K562 (cell line): Measurements from ENCODE around the gene DIAPH1. TPM values are rescaled to one million over a fixed set of nuclear protein-coding genes. Genes with fewer than 3 reads are reported as not detected.
A peak's percentile ranks its signal among the peaks of the same experiment; 100 is the strongest.

Experiments used
- CXXC5 ChIP-seq: fragments of 250-450 bp; sonication (Bioruptor Pico); IDR thresholded peaks from 2 replicates; pipeline ENCODE4 v1.8.0; 2022; ENCODE audit warnings: inconsistent platforms, mild to moderate bottlenecking, moderate library complexity
- MTF1 ChIP-seq: fragments of 250-450 bp; sonication (Bioruptor Pico); IDR thresholded peaks from 2 replicates; pipeline ENCODE4 v1.9.0; 2021; ENCODE audit warnings: moderate library complexity, mild to moderate bottlenecking, inconsistent platforms, borderline replicate concordance
- PHB2 ChIP-seq: fragments of 450-650 bp; IDR thresholded peaks from 2 replicates; pipeline ENCODE4 v1.6.1; 2017; ENCODE audit warnings: low read depth
- RCOR1 ChIP-seq, 2 experiments: IDR thresholded peaks; 2 replicates each; pipeline ENCODE4 v1.6.1; 2012; ENCODE audit warnings: low read depth in 2 of 2, low read length in 2 of 2, borderline replicate concordance in 1 of 2, improper control_type of control experiment in 1 of 2
- SMC3 ChIP-seq: conservative IDR thresholded peaks from 2 replicates; pipeline ENCODE4 v1.6.1; 2011; ENCODE audit warnings: low read depth, low read length, improper control_type of control experiment; ENCODE audit not compliant: insufficient read depth
- TFAM ChIP-seq: fragments of 250-450 bp; sonication (Bioruptor Pico); conservative IDR thresholded peaks from 2 replicates; pipeline ENCODE4 v1.5.0; 2021; ENCODE audit warnings: mild to moderate bottlenecking, moderate library complexity
- U2AF1 ChIP-seq: fragments of 200-400 bp; formaldehyde crosslinking; optimal IDR thresholded peaks from 2 replicates; pipeline ENCODE3; 2017; ENCODE audit warnings: mild to moderate bottlenecking, low read depth, low read length, moderate library complexity
- ZFP36 ChIP-seq: fragments of 150-350 bp; IDR thresholded peaks from 2 replicates; pipeline ENCODE4 v1.6.1; 2018; ENCODE audit warnings: low read length, low read depth; ENCODE audit not compliant: partially characterized antibody
- ZNF384 ChIP-seq: IDR thresholded peaks from 2 replicates; pipeline ENCODE4 v1.6.1; 2012; ENCODE audit warnings: low read depth, low read length, improper control_type of control experiment
- ZNF644 ChIP-seq: fragments of 200-800 bp; sonication (Bioruptor generic); IDR thresholded peaks from 2 replicates; pipeline ENCODE4 v1.6.1; 2016; ENCODE audit warnings: low read depth, missing genetic modification characterization, missing compliant biosample characterization
- ZZZ3 ChIP-seq: fragments of 450-650 bp; IDR thresholded peaks from 2 replicates; pipeline ENCODE4 v1.6.1; 2016; ENCODE audit warnings: antibody characterized with exemption, mild to moderate bottlenecking, moderate library complexity
- polyA plus RNA-seq, 8 experiments: library from polyadenylated mRNA; depleted of rRNA in 4 of 8; stranded (reverse) in 5 of 8; unstranded in 3 of 8; fragments of >200 nt; fragmentation: Nextera tagmentation in 2 of 8; fragmentation: Illumina TruSeq in 1 of 8; extraction: Ambion mirVana in 2 of 8; extraction: Trizol in 1 of 8; gene quantifications; 2 replicates each; pipeline versions ENCODE4 v1.2.1 to v1.2.3, GENCODE V29; 2011 to 2014; ENCODE audit warnings: inconsistent platforms in 1 of 8, missing spikeins in 1 of 8
- total RNA-seq, 7 experiments: library from RNA; depleted of rRNA in 6 of 7; stranded (reverse); fragments of >200 nt in 6 of 7; fragmentation: Illumina TruSeq in 2 of 7; extraction: Trizol in 2 of 7; gene quantifications; 2 replicates each; pipeline versions ENCODE4 v1.2.1 to v1.2.3, GENCODE V29; 2011 to 2021; ENCODE audit warnings: low replicate concordance in 1 of 7
- TF ChIP-seq, protein P1 (sequence below), 2 experiments: fragments of 450-650 bp; formaldehyde crosslinking in 1 of 2; IDR thresholded peaks; 2 replicates each; pipeline versions ENCODE4 v1.4.0 to v1.6.1; 2014 to 2020; ENCODE audit warnings: mild to moderate bottlenecking in 2 of 2, borderline replicate concordance in 1 of 2, low read depth in 1 of 2

Gene DIAPH1
- total and polyA plus RNA-seq, 9 of the 15 experiments (the other 6 are each of a cell fraction or from before 2014, with no cell fraction given), result 60.8 to 328 (median 97.8) TPM

DNA sequence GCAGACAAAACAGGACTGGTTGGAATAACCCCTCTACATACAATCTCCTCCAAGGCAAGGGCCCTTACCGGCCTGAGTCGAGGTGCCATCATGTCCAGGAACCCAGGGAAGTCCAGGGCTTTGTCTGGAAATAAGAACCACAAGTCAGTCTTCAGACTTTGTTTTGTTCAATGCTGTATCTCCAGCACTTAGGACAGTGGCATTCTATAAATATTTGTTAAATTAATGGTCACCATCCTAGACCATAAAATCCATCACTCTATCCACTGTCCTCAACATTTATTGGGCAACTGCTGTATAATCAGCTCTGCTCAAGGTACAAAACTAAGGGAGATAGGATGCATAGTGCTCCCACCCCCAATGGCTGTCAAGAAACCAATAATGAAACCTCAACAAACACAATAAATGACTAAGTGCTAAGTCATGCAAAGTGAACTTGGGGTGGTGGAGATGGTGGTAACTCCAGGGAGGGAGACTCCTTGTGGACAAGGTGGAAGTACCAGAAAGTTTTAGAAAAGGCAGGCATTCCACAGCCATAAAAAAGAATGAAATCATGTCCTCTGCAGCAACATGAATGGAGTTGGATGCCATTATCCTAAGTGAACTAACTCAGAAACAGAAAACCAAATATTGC, 23.0 kb upstream of the DIAPH1 start (continued):
- TF ChIP-seq, protein P1, sequence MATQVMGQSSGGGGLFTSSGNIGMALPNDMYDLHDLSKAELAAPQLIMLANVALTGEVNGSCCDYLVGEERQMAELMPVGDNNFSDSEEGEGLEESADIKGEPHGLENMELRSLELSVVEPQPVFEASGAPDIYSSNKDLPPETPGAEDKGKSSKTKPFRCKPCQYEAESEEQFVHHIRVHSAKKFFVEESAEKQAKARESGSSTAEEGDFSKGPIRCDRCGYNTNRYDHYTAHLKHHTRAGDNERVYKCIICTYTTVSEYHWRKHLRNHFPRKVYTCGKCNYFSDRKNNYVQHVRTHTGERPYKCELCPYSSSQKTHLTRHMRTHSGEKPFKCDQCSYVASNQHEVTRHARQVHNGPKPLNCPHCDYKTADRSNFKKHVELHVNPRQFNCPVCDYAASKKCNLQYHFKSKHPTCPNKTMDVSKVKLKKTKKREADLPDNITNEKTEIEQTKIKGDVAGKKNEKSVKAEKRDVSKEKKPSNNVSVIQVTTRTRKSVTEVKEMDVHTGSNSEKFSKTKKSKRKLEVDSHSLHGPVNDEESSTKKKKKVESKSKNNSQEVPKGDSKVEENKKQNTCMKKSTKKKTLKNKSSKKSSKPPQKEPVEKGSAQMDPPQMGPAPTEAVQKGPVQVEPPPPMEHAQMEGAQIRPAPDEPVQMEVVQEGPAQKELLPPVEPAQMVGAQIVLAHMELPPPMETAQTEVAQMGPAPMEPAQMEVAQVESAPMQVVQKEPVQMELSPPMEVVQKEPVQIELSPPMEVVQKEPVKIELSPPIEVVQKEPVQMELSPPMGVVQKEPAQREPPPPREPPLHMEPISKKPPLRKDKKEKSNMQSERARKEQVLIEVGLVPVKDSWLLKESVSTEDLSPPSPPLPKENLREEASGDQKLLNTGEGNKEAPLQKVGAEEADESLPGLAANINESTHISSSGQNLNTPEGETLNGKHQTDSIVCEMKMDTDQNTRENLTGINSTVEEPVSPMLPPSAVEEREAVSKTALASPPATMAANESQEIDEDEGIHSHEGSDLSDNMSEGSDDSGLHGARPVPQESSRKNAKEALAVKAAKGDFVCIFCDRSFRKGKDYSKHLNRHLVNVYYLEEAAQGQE (IDR thresholded peaks at IDR 0.05; ENCODE audit: borderline replicate concordance), result peak; percentile 62
- TF ChIP-seq, protein P1 (CRISPR knock-in tag; IDR thresholded peaks at IDR 0.05; ENCODE audit: low read depth), result no peak
- TF ChIP-seq TFAM (CRISPR knock-in tag) (no peak), MTF1 (CRISPR knock-in tag) (no peak), RCOR1 (IDR thresholded peaks at IDR 0.05; ENCODE audit: borderline replicate concordance in 1 of 2, low read depth in 2 of 2, low read length in 2 of 2) (peak in 1 of 2 experiments; percentile 39; a peak in 1 of 4 replicates), CXXC5 (no peak), U2AF1 (no peak), SMC3 (peak; percentile 40; the same call in 1 of the 2 replicates), ZFP36 (no peak), ZNF644 (no peak), ZZZ3 (no peak), PHB2 (no peak), ZNF384 (no peak)
